Right atrium auricular region (tissue), 2 donors: Measurements from ENCODE around the gene CCDC169. TPM values are rescaled to one million over a fixed set of nuclear protein-coding genes. Genes with fewer than 3 reads are reported as not detected.

Experiments
- DNase-seq: peaks from one replicate; pipeline ENCODE4 v3.0.0-alpha.2; 2019; ENCODE audit warnings: low spot score
- H3K27ac ChIP-seq, 2 donors: fragments of 200-600 bp; sonication (generic); 1 replicate in 1 of 2; 2 replicates in 1 of 2; pipeline ENCODE4 v1.5.1; 2016 to 2019
- H3K27me3 ChIP-seq, 2 donors: fragments of 200-600 bp; sonication (generic); one replicate each; pipeline versions ENCODE4 v1.5.1 to v1.6.0; 2017 to 2019
- H3K36me3 ChIP-seq: fragments of 200-600 bp; sonication (generic); one replicate; pipeline ENCODE4 v1.5.1; 2016
- H3K4me1 ChIP-seq, 2 donors: fragments of 200-600 bp; sonication (generic); one replicate each; pipeline versions ENCODE4 v1.5.1 to v1.6.0; 2017 to 2019
- H3K4me3 ChIP-seq, 2 donors: fragments of 200-600 bp; sonication (generic); 1 replicate in 1 of 2; 2 replicates in 1 of 2; pipeline ENCODE4 v1.5.1; 2017 to 2019; ENCODE audit warnings: mild to moderate bottlenecking in 1 of 2, moderate library complexity in 1 of 2
- H3K9me3 ChIP-seq, 2 donors: fragments of 200-600 bp; sonication (generic); one replicate each; pipeline ENCODE4 v1.5.1; 2019
- total RNA-seq, 2 donors: library from RNA; depleted of rRNA; stranded (reverse); fragments of >200 nt; gene quantifications; one replicate each; pipeline ENCODE4 v1.1.0, GENCODE V29; 2016
- TF ChIP-seq, protein P1 (sequence below), 2 donors: fragments of 200-600 bp; sonication (generic); IDR thresholded peaks; one replicate each; pipeline ENCODE4 v1.5.1; 2019; ENCODE audit warnings: antibody characterized with exemption in 2 of 2

CCDC169 gene
- total RNA-seq, 2 donors from 2014 or later, result 0.28 to 0.44 TPM

DNA sequence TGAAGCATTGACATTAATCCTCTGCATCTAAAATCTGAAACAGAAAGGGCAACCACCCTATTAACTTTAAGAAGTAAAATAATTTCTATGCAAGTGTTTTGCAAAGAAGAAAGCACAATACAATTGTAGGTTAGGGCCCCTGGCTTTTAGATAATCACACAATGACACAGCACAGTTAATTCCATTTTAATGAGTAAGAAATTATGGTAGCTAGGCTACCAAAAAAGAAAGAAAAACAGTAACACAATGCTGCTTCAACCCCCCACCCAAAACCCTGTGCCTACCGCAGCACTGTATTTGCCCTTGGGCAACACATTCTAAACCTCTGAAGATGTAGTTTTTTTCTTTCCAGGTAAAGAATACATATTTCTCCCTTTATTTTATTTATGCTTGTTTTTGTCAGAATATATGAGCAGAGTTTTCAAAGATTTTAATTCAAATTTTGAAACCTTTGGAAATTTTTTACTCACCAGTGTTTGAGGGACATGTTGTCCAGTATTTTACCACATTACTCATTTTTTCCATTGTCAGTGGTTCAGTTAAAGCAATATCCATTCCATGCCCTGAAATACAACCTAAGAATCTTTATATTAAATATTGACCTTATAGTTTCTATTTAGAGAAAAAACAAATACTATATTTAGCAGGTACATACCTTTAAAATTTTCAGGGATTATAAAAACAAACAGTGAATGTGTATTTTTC is 104.3 kb downstream of the CCDC169 start:
- Histone ChIP-seq H3K4me3 (no peak overlapping the region), H3K27ac (no peak overlapping the region), H3K4me1 (no peaks in the 10 kb centered on the region), H3K36me3 (no peaks in the 10 kb centered on the region), H3K27me3 (no peaks in the 10 kb centered on the region), H3K9me3 (no peaks in the 10 kb centered on the region)
- no peak for DNase-seq
- TF ChIP-seq, protein P1, sequence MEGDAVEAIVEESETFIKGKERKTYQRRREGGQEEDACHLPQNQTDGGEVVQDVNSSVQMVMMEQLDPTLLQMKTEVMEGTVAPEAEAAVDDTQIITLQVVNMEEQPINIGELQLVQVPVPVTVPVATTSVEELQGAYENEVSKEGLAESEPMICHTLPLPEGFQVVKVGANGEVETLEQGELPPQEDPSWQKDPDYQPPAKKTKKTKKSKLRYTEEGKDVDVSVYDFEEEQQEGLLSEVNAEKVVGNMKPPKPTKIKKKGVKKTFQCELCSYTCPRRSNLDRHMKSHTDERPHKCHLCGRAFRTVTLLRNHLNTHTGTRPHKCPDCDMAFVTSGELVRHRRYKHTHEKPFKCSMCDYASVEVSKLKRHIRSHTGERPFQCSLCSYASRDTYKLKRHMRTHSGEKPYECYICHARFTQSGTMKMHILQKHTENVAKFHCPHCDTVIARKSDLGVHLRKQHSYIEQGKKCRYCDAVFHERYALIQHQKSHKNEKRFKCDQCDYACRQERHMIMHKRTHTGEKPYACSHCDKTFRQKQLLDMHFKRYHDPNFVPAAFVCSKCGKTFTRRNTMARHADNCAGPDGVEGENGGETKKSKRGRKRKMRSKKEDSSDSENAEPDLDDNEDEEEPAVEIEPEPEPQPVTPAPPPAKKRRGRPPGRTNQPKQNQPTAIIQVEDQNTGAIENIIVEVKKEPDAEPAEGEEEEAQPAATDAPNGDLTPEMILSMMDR (IDR thresholded peaks at IDR 0.05), result no peak

DNA sequence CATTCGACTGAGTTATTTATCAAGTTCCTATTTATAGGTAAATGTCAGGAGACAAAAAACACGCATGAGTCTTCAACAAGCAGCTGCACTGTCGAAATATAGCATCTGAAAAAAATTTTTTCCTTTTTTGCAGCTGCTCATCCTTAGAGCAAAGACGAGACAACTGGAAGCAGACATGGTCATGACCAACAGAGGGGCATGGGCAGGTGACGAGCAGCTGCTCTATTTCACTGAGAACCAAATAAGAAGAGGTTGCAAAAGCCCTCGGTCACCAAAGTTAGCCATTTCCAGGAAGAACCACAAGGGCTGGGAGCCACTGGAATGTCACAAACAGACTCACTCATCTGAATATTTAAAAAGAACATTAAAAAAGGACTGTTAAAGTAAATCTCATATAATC is 105.4 kb downstream of the CCDC169 start:
- TF ChIP-seq, protein P1 (IDR thresholded peaks at IDR 0.05), result no peak
- Histone ChIP-seq H3K4me3 (no peak overlapping the region), H3K36me3 (no peaks in the 10 kb centered on the region), H3K9me3 (no peaks in the 10 kb centered on the region), H3K27me3 (no peaks in the 10 kb centered on the region), H3K27ac (no peak overlapping the region), H3K4me1 (no peaks in the 10 kb centered on the region)
- no peak for DNase-seq

DNA sequence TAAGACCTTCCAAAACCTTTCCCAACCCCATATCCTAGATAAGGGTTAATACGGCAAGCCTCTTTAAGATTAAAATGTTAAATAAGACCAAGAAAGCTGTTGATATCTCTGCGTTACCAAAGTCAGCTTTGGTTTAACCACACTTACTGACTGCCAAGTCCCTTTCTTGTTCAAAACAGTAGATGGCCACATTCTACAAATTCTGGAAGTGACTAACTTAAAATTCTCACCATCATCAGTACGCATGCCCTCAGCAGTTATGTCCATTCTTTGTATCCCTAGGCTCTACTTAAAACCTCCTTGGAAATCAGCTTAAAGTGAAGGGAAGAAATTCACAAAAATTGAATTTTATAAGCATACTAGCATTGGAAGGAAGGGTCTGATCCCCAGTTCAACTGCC is 106.8 kb downstream of the CCDC169 start:
- Histone ChIP-seq H3K4me3 (no peak overlapping the region), H3K9me3 (no peaks in the 10 kb centered on the region), H3K27me3 (no peaks in the 10 kb centered on the region), H3K4me1 (no peaks in the 10 kb centered on the region), H3K36me3 (no peaks in the 10 kb centered on the region), H3K27ac (no peak overlapping the region)
- TF ChIP-seq, protein P1 (IDR thresholded peaks at IDR 0.05), result no peak
- DNase-seq, result no peak

DNA sequence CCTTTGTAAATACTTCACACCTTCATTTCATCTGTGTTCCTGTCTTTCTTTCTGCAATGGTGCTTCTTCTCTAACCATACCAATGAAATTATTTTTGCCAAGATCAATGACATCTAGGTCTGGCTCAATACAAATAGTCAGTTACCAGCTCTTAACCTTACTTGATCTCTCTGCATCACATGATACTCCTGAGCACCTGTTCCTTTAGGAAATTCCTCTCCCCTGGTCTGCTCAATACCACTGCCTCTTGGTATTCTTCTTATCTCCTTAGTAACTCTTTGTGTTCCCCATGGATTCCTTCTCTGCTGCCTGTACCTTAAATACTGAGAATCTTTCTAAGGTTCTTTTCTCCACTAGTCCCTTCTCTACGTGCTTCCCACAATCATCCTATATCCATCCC is 109.2 kb downstream of the CCDC169 start:
- DNase-seq, result no peak

DNA sequence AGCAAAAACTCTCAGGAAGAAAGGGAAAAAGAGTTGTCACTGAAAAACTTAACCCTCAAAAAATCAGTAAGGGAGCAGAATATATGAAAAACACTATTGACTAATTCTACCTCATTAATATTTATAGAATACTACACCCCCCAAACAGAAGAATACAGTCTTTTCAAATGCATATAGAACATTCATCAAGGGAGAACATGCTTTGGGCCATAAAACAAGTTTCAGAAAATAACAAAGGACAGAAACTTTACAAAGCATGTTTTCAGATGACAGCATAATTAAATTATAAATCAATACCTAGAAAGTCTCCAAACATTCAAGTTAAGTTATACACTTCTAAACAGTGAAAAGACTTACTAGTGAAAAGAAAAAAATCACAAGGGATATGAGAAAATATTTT is 113.7 kb downstream of the CCDC169 start:
- no peaks in the 10 kb centered on the region for H3K4me1 ChIP-seq
- no peak overlapping the region for H3K4me3 ChIP-seq
- no peak for DNase-seq
- TF ChIP-seq, protein P1 (IDR thresholded peaks at IDR 0.05), result no peak
- no peaks in the 10 kb centered on the region for H3K36me3 ChIP-seq
- no peaks in the 10 kb centered on the region for H3K27me3 ChIP-seq
- H3K27ac ChIP-seq, result no peak overlapping the region
- no peaks in the 10 kb centered on the region for H3K9me3 ChIP-seq

More for the DNA sequence above, 109.2 kb downstream of the CCDC169 start:
- no peak overlapping the region for H3K27ac ChIP-seq
- TF ChIP-seq, protein P1 (IDR thresholded peaks at IDR 0.05), result no peak
- H3K36me3 ChIP-seq, result no peaks in the 10 kb centered on the region
- H3K4me3 ChIP-seq, result no peak overlapping the region
- H3K9me3 ChIP-seq, result no peaks in the 10 kb centered on the region
- H3K4me1 ChIP-seq, result no peaks in the 10 kb centered on the region
- no peaks in the 10 kb centered on the region for H3K27me3 ChIP-seq

Other genes starting within 250 kb of the CCDC169 start
- gene DCLK1, start 166.4 kb downstream of the CCDC169 start, total RNA-seq, result 10 to 100 TPM in 1 of 2 donors, 1 to 10 TPM in 1; 4.7 to 10.1 TPM
- gene SOHLH2, start 83.3 kb downstream of the CCDC169 start, total RNA-seq, result under 1 TPM in 1 of 2 donors, not detected in 1; 0.20 TPM
- gene SPART, start 48.6 kb upstream of the CCDC169 start, total RNA-seq, result 10 to 100 TPM; 34.1 to 36.3 TPM
- gene CCNA1, start 134.7 kb upstream of the CCDC169 start, total RNA-seq, result not detected